ENCODE results near the gene CXCL3.

CXCL3 gene

GRCh38 chr4:74041418-74041817, 2.9 kb upstream of the CXCL3 start:
- Mint-ChIP-seq H3K27me3 (peaks cover 16% of the 10 kb centered on the region), H3K4me1 (peaks cover 9% of the 10 kb centered on the region), H3K36me3 (no peaks in the 10 kb centered on the region), H3K27ac (no peak overlapping the region), H3K9me3 (no peaks in the 10 kb centered on the region), H3K4me3 (no peak overlapping the region)
- DNase-seq (ENCODE audit: low spot score in 2 of 2) (no peak), ATAC-seq (ENCODE audit: low read depth) (no peak)

GRCh38 chr4:74039315-74039763, 850 bp upstream of the CXCL3 start:
- peaks cover 9% of the 10 kb centered on the region for H3K4me1 Mint-ChIP-seq
- no peak for DNase-seq (ENCODE audit: low spot score in 2 of 2)
- peak overlapping the region; percentile 77 for H3K4me3 Mint-ChIP-seq
- no peak for ATAC-seq (ENCODE audit: low read depth)
- no peaks in the 10 kb centered on the region for H3K9me3 Mint-ChIP-seq
- H3K27me3 Mint-ChIP-seq = peaks cover 14% of the 10 kb centered on the region
- no peaks in the 10 kb centered on the region for H3K36me3 Mint-ChIP-seq
- no peak overlapping the region for H3K27ac Mint-ChIP-seq

GRCh38 chr4:74038086-74038424, 434 bp downstream of the CXCL3 start:
- Mint-ChIP-seq H3K36me3 (no peaks in the 10 kb centered on the region), H3K4me3 (peak overlapping the region; percentile 83), H3K27me3 (peaks cover 15% of the 10 kb centered on the region), H3K4me1 (peaks cover 9% of the 10 kb centered on the region), H3K27ac (no peak overlapping the region), H3K9me3 (no peaks in the 10 kb centered on the region)
- DNase-seq (ENCODE audit: low spot score in 2 of 2) (no peak), ATAC-seq (ENCODE audit: low read depth) (peak; percentile 22)

GRCh38 chr4:74037076-74037955, 1.2 kb downstream of the CXCL3 start:
- Mint-ChIP-seq H3K4me3 (peak overlapping the region; percentile 83), H3K4me1 (peaks cover 9% of the 10 kb centered on the region), H3K27me3 (peaks cover 17% of the 10 kb centered on the region), H3K9me3 (peaks cover 2% of the 10 kb centered on the region), H3K27ac (no peak overlapping the region), H3K36me3 (no peaks in the 10 kb centered on the region)
- ATAC-seq (ENCODE audit: low read depth) = no peak
- no peak for DNase-seq (ENCODE audit: low spot score in 2 of 2)

- Mint-ChIP-seq H3K27me3 (peaks cover 11% of the 10 kb centered on the region), H3K27ac (no peak overlapping the region), H3K9me3 (peaks cover 4% of the 10 kb centered on the region), H3K4me1 (peaks cover 3% of the 10 kb centered on the region), H3K36me3 (no peaks in the 10 kb centered on the region), H3K4me3 (no peak overlapping the region)
- ATAC-seq (ENCODE audit: low read depth) (no peak), DNase-seq (ENCODE audit: low spot score in 2 of 2) (no peak)
Observed at GRCh38 chr4:74033739-74034138, 4.8 kb downstream of the CXCL3 start.

GRCh38 chr4:74032064-74032463, 6.4 kb downstream of the CXCL3 start:
- H3K4me1 Mint-ChIP-seq = no peaks in the 10 kb centered on the region
- ATAC-seq (ENCODE audit: low read depth) (no peak), DNase-seq (ENCODE audit: low spot score in 2 of 2) (no peak)
- H3K4me3 Mint-ChIP-seq = no peak overlapping the region
- peaks cover 5% of the 10 kb centered on the region for H3K9me3 Mint-ChIP-seq
- H3K36me3 Mint-ChIP-seq = no peaks in the 10 kb centered on the region
- peaks cover 5% of the 10 kb centered on the region for H3K27me3 Mint-ChIP-seq
- H3K27ac Mint-ChIP-seq = no peak overlapping the region

- H3K4me3 Mint-ChIP-seq = no peak overlapping the region
- DNase-seq (ENCODE audit: low spot score in 2 of 2) (no peak), ATAC-seq (ENCODE audit: low read depth) (no peak)
- H3K4me1 Mint-ChIP-seq = no peaks in the 10 kb centered on the region
- H3K27ac Mint-ChIP-seq = no peak overlapping the region
- no peaks in the 10 kb centered on the region for H3K36me3 Mint-ChIP-seq
- peaks cover 5% of the 10 kb centered on the region for H3K9me3 Mint-ChIP-seq
- peaks cover 5% of the 10 kb centered on the region for H3K27me3 Mint-ChIP-seq
Observed at GRCh38 chr4:74031576-74031975, 6.9 kb downstream of the CXCL3 start.

- DNase-seq (ENCODE audit: low spot score in 2 of 2) (no peak), ATAC-seq (ENCODE audit: low read depth) (no peak)
- no peak overlapping the region for H3K27ac Mint-ChIP-seq
- H3K27me3 Mint-ChIP-seq = peaks cover 5% of the 10 kb centered on the region
- no peak overlapping the region for H3K4me3 Mint-ChIP-seq
- H3K9me3 Mint-ChIP-seq = peaks cover 7% of the 10 kb centered on the region
- no peaks in the 10 kb centered on the region for H3K36me3 Mint-ChIP-seq
- H3K4me1 Mint-ChIP-seq = no peaks in the 10 kb centered on the region
Observed at GRCh38 chr4:74030285-74030684, 8.2 kb downstream of the CXCL3 start.

- DNase-seq (ENCODE audit: low spot score in 2 of 2) (no peak), ATAC-seq (ENCODE audit: low read depth) (no peak)
- H3K4me1 Mint-ChIP-seq = no peaks in the 10 kb centered on the region
- H3K9me3 Mint-ChIP-seq = peaks cover 7% of the 10 kb centered on the region
- peaks cover 5% of the 10 kb centered on the region for H3K27me3 Mint-ChIP-seq
- H3K4me3 Mint-ChIP-seq = no peak overlapping the region
- no peaks in the 10 kb centered on the region for H3K36me3 Mint-ChIP-seq
- H3K27ac Mint-ChIP-seq = no peak overlapping the region
Observed at GRCh38 chr4:74028504-74028903, 10.0 kb downstream of the CXCL3 start.

- H3K9me3 Mint-ChIP-seq = peaks cover 3% of the 10 kb centered on the region
- H3K36me3 Mint-ChIP-seq = no peaks in the 10 kb centered on the region
- no peaks in the 10 kb centered on the region for H3K4me1 Mint-ChIP-seq
- ATAC-seq (ENCODE audit: low read depth) (no peak), DNase-seq (ENCODE audit: low spot score in 2 of 2) (no peak)
- no peak overlapping the region for H3K27ac Mint-ChIP-seq
- H3K27me3 Mint-ChIP-seq = no peaks in the 10 kb centered on the region
- H3K4me3 Mint-ChIP-seq = no peak overlapping the region
Observed at GRCh38 chr4:74023709-74024108, 14.8 kb downstream of the CXCL3 start.

- DNase-seq (ENCODE audit: low spot score in 2 of 2) = no peak
- ATAC-seq (ENCODE audit: low read depth) = no peak
- no peaks in the 10 kb centered on the region for H3K27me3 Mint-ChIP-seq
- H3K36me3 Mint-ChIP-seq = no peaks in the 10 kb centered on the region
- no peaks in the 10 kb centered on the region for H3K4me1 Mint-ChIP-seq
- H3K4me3 Mint-ChIP-seq = no peak overlapping the region
- H3K9me3 Mint-ChIP-seq = peaks cover 3% of the 10 kb centered on the region
- H3K27ac Mint-ChIP-seq = no peak overlapping the region
Observed at GRCh38 chr4:74021601-74022000, 16.9 kb downstream of the CXCL3 start.

GRCh38 chr4:74018771-74019170, 19.7 kb downstream of the CXCL3 start:
- Mint-ChIP-seq H3K4me1 (no peaks in the 10 kb centered on the region), H3K9me3 (no peaks in the 10 kb centered on the region), H3K36me3 (no peaks in the 10 kb centered on the region), H3K4me3 (no peak overlapping the region), H3K27me3 (no peaks in the 10 kb centered on the region), H3K27ac (no peak overlapping the region)
- DNase-seq (ENCODE audit: low spot score in 2 of 2) (no peak), ATAC-seq (ENCODE audit: low read depth) (no peak)

GRCh38 chr4:74018116-74018515, 20.4 kb downstream of the CXCL3 start:
- DNase-seq (ENCODE audit: low spot score in 2 of 2) (no peak), ATAC-seq (ENCODE audit: low read depth) (no peak)
- no peaks in the 10 kb centered on the region for H3K9me3 Mint-ChIP-seq
- H3K4me3 Mint-ChIP-seq = no peak overlapping the region
- H3K4me1 Mint-ChIP-seq = no peaks in the 10 kb centered on the region
- H3K36me3 Mint-ChIP-seq = no peaks in the 10 kb centered on the region
- no peak overlapping the region for H3K27ac Mint-ChIP-seq
- H3K27me3 Mint-ChIP-seq = no peaks in the 10 kb centered on the region

GRCh38 chr4:74016068-74016467, 22.4 kb downstream of the CXCL3 start:
- ATAC-seq (ENCODE audit: low read depth) (no peak), DNase-seq (ENCODE audit: low spot score in 2 of 2) (no peak)
- Mint-ChIP-seq H3K27me3 (no peaks in the 10 kb centered on the region), H3K4me3 (no peak overlapping the region), H3K27ac (no peak overlapping the region), H3K36me3 (no peaks in the 10 kb centered on the region), H3K4me1 (no peaks in the 10 kb centered on the region), H3K9me3 (no peaks in the 10 kb centered on the region)
